WERI-Rb-1 (cell line): ENCODE measurements around the gene DNAJB6.

ENCODE experiments used
- DNase-seq: peaks from one replicate; pipeline ENCODE4 v3.0.0-alpha.2; 2020
- H3K27ac ChIP-seq: fragments of 250-450 bp; sonication (Bioruptor Pico); 2 replicates; pipeline ENCODE4 v1.5.1; 2020; ENCODE audit warnings: mild to moderate bottlenecking, moderate library complexity
- H3K27me3 ChIP-seq: fragments of 250-450 bp; sonication (Bioruptor Pico); 2 replicates; pipeline ENCODE4 v1.5.1; 2021; ENCODE audit warnings: mild to moderate bottlenecking, low read depth, moderate library complexity; ENCODE audit not compliant: insufficient read depth, severe bottlenecking
- H3K36me3 ChIP-seq: fragments of 250-450 bp; sonication (Bioruptor Pico); 2 replicates; pipeline ENCODE4 v1.5.1; 2020; ENCODE audit warnings: mild to moderate bottlenecking, moderate library complexity
- H3K4me3 ChIP-seq: 2 replicates; pipeline ENCODE4 v1.5.1; 2011; ENCODE audit warnings: low read depth, mild to moderate bottlenecking, control low read depth, low read length
- H3K9me3 ChIP-seq: fragments of 250-450 bp; sonication (Bioruptor Pico); 2 replicates; pipeline ENCODE4 v1.5.1; 2021; ENCODE audit warnings: mild to moderate bottlenecking, moderate library complexity; ENCODE audit not compliant: severe bottlenecking
- TF ChIP-seq, protein P1 (sequence below): IDR thresholded peaks from 2 replicates; pipeline ENCODE4 v1.5.1; 2011; ENCODE audit warnings: low read depth, mild to moderate bottlenecking, control low read depth, inconsistent platforms, low read length

The DNAJB6 gene

DNA sequence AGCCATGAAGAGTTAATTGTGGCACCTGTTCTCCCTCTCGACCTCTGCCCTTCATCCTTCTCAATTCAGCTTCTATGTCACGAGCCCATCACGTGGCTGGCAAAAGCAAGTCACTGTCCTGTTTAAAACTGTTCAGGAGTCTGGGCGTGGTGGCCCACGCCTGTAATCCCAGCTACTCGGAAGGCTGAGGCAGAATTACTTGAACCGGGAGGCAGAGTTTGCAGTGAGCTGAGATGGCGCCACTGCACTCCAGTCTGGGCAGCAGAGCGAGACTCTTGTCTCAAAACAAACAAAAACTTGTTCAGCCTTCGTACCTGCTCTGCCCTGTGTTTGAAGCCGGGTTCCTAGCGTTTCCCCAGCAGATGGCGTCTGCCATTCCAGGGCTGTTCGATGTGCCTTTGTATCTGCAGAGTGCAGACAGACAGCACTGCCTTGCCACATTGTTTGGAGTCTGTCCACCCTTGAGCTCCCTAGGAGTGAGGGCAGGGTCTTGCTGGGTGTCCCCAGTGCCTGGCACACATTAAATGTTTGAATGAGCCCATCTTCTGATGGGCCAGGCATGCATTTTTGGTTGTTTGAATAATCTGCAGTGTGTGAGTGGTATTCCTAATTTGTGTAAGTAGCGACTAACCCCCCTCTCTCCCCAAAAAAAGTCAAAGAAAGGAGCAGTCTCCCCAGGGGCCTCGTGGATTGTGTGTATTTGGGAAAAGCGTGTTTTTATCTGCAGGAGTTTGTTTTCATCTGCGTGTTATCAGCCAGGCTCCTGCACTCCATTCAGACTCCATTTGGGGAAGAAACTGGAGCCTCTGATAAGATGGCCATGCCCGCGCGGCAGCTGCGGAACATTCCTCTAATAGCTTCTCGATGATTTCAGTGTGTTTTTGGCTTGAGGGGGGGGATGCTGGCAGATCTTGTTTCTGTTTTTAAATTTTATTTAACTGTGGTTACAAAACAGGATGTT is 61.2 kb downstream of the DNAJB6 start:
- H3K4me3 ChIP-seq = no peak overlapping the region
- no peaks in the 10 kb centered on the region for H3K27me3 ChIP-seq
- no peak overlapping the region for H3K27ac ChIP-seq
- DNase-seq = peak; percentile 58
- H3K36me3 ChIP-seq = peaks cover 11% of the 10 kb centered on the region
- TF ChIP-seq, protein P1, sequence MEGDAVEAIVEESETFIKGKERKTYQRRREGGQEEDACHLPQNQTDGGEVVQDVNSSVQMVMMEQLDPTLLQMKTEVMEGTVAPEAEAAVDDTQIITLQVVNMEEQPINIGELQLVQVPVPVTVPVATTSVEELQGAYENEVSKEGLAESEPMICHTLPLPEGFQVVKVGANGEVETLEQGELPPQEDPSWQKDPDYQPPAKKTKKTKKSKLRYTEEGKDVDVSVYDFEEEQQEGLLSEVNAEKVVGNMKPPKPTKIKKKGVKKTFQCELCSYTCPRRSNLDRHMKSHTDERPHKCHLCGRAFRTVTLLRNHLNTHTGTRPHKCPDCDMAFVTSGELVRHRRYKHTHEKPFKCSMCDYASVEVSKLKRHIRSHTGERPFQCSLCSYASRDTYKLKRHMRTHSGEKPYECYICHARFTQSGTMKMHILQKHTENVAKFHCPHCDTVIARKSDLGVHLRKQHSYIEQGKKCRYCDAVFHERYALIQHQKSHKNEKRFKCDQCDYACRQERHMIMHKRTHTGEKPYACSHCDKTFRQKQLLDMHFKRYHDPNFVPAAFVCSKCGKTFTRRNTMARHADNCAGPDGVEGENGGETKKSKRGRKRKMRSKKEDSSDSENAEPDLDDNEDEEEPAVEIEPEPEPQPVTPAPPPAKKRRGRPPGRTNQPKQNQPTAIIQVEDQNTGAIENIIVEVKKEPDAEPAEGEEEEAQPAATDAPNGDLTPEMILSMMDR = peak; percentile 80
- no peaks in the 10 kb centered on the region for H3K9me3 ChIP-seq

DNA sequence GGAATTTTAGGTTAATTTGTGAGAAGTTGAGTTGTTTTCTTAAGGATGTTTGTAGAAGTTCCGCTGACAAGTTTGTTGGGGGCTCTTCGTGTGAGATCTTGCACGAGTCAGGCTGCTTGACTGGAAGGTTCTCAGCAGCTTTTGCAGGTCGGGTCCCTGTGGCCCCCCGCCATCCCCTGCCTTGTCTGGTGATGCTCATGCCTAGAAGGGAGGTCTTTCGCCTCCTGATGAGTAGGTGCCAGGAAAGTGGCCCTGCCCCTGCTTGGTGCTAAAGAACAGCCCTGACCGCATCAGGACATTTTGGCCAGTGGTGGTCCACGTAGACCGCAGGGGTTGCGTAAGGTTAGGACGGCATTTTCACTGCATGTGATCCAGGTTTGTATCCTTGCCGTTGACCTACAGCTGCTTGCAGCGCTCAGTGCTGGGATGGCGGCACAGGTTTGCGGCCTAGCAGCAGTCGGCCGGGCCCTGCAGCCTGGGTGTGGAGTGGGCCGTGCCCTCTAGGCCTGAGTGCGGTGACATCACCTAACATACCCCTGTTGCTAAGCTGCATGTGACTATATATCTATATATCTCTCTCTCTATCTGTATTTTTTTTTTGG is 62.4 kb downstream of the DNAJB6 start:
- Histone ChIP-seq H3K27me3 (no peaks in the 10 kb centered on the region), H3K4me3 (no peak overlapping the region), H3K9me3 (no peaks in the 10 kb centered on the region), H3K27ac (no peak overlapping the region), H3K36me3 (peaks cover 11% of the 10 kb centered on the region)
- TF ChIP-seq, protein P1 = no peak
- no peak for DNase-seq

DNA sequence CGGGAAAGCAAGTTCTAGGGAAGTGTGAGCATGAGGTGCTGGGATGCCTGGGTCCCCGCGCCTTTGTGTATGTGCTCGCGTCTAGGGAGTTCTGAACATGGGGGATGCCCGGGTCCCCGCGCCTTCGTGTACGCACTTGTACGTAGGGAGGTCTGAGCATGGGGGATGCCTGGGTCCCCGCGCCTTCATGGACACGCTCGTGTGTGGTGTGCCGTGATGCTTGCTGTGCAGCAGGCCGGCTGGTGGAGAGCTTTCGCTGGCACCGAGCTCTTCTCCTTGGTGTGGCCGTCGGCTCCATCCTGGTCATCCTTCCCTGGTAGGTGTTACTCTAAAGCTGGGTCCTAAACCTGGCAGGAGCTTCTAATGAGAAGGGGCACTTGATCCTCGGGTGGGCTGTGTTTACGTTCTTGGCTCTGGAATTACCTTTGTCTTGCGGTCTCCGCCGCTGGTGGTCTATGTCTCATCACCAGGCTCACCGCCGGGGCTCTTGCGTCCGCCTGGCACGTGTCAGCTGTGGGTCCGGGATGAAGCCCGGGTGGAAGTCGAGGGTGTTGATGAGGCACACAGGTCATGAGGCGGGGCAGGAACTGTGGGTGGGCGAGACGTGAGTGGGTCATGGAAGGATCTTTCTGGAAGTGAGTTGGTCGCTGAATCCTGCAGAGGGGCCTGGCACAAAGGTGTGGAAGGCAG is 63.5 kb downstream of the DNAJB6 start:
- Histone ChIP-seq H3K9me3 (no peaks in the 10 kb centered on the region), H3K4me3 (no peak overlapping the region), H3K27me3 (no peaks in the 10 kb centered on the region), H3K36me3 (peaks cover 11% of the 10 kb centered on the region), H3K27ac (no peak overlapping the region)
- no peak for DNase-seq
- TF ChIP-seq, protein P1 = no peak

GRCh38 chr7:157401567-157402387 is 65.0 kb downstream of the DNAJB6 start:
- Histone ChIP-seq H3K27ac (no peak overlapping the region), H3K27me3 (no peaks in the 10 kb centered on the region), H3K9me3 (no peaks in the 10 kb centered on the region), H3K36me3 (peaks cover 11% of the 10 kb centered on the region), H3K4me3 (no peak overlapping the region)
- no peak for DNase-seq
- TF ChIP-seq, protein P1 = no peak

- Histone ChIP-seq H3K36me3 (peaks cover 11% of the 10 kb centered on the region), H3K4me3 (no peak overlapping the region), H3K27me3 (no peaks in the 10 kb centered on the region), H3K27ac (no peak overlapping the region), H3K9me3 (no peaks in the 10 kb centered on the region)
- TF ChIP-seq, protein P1 = no peak
- no peak for DNase-seq
These were observed 65.5 kb downstream of the DNAJB6 start for GRCh38 chr7:157402388-157402703.
